GM12801 (cell line): ENCODE data around the gene ZNF682.

Source experiments
- CTCF ChIP-seq: IDR thresholded peaks from one replicate; pipeline ENCODE4 v1.5.1; 2011; ENCODE audit warnings: control low read depth; ENCODE audit not compliant: insufficient read length; ENCODE audit errors: extremely low read depth

Gene ZNF682

DNA sequence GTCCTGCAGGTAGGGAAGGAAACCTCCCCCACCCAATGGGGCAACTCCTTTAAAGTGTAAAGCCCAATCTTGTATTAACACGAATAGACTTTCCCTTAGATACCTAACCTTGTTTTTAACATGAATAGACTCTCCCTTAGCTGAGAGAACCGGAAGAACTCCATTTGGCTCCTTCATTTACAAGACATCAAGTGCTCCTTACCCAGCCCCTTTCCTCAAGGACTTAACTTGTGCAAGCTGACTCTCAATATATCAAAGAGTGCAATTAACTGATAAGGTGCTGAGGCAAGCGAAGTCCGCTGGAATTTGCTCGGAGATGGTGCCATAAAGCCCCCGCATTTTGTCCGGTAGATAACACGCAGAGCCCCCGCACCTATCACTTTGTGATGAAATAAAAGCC, 28.6 kb upstream of the ZNF682 start:
- TF ChIP-seq CTCF: no peak

DNA sequence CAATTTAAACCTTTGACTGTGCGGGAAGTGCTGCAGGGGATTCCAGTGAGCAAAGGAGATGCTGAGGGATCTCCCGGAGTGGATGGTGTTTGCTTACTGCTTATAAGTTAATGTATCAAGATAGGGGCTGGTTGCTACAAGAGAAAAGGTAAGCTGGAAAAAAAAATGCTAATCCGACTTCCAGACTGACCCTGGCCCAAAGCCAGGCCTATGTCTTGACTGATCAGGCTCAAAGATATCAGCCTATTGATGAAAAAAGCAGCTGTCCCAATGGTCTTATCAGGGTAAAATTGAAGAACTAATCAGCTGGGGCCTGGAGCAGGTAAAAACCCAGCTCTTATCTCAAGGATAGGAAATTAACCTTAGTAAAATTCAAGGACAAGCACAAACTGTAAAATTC, 27.6 kb upstream of the ZNF682 start:
- TF ChIP-seq CTCF: no peak

DNA sequence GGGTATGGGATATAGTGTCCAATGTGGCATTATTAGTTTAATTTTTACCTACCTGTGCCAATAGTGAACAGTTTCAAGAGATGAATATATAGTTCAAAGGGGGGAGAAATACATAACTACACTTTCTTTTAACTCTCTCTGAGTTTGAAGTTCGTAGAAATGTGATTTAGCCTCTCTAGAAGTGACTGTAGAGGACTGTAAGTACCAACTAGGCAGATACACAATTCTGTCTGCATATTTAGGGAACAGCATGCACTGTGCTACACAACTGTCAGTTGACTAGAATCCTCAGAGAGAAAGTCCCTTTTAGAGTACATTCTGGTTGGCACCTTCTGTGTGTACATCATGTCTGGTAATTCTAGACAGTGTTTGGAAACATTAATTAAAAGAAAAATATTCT, 21.0 kb upstream of the ZNF682 start:
- no peak for TF ChIP-seq CTCF

DNA sequence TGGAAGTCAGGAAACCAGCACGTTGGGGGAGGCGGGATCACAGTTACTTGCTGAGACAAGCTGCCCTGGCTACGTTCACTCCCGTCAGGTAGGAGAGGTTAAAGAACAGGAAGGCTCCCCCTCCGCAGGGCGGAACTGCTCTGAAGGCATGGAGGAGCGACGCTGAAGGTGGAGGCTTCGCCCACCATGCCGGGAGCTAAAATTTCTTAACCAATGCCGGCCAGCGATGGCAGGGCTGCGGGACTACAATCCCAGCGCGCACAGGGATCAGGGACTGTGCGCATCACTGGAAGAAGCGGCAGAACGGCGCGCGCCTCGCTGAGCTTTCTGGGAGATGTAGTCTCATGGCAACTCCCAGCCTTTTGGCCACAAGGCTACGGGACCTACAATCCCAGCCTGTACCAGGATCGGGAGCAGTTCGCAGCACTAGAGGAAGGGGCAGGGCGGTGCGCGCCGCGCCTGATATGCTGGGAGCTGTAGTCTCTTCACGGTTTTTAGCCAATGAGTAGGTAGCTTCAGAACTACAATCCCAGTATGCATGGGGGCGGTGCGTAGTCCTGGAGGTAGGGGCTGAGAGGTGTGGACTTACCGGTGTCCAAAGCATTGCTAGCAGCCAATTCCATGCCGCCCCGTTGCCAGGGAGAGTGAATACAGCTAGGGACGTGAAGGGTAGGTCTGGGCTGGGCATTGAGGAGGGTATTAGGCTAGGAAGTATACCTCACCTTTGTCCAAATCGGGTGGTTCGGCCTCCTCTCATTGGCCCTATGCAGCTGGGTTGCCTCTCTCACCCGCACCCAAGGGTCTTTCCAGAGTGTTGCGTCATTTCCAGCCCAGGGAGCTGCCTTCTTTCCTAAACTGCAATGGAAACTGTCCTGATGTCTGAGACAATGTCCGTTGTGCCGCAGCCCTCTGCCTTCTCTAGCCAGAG, 12.8 kb upstream of the ZNF682 start:
- TF ChIP-seq CTCF: no peak

DNA sequence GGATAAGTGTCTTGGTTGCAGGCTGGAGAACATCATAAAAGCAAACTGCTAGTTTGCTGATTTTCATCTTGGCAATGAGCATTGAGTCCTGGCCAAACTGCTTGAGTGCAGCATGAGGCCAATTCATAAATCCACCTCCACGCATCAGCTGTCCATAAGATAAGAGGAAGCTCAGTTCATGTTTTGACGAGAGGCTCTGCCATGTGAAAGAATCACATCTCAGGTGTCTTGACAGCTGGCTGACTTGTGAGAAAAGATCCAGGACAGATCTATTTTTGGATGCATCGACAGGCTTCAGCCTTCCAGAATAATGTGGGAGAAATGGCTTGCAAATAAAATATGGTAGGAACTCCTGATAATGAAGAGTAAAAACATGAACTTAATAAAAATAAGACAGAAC, 5.4 kb upstream of the ZNF682 start:
- TF ChIP-seq CTCF: no peak

DNA sequence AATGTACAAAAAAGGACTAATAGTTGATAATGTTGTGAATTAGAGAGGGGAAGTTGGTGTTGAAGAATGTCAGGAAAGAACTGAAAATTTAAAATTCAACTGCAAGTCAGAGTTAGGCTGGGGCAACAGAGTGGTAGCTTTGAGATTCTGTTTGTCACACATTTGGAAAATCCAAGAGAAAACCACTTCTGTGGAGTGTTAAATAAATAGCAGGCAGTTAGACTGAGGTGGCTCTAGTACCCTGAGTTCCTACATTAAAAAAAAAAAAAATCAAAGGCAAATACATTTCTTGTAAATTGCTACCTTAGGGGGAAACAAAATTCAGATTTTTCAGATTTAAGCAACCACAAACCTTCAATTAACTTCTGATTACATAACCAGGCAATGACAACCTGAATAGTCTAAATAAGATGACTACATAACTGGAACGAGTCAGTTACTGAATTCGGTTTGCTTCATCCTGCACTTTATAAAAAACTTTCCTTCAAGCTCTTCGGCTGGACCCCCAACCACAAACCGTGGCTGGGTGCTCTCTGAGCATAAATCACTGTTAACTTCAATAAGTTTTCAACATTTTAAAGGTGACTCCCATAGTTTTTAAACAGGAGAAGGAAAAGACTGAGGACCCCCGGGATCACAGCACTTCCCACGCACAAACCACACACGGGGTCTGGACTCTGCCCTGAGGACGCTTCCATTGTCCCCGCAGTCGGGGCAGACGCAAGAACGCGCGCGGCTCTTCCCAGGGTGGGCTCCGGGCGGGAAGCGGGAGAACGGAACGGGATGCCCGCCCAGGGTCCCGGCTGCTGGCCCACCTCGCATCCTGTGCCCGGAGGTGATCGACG, 725 bp downstream of the ZNF682 start:
- no peak for TF ChIP-seq CTCF

- TF ChIP-seq CTCF: no peak
These were observed 3.4 kb downstream of the ZNF682 start for GRCh38 chr19:20035935-20036334.
